SK-N-DZ (cell line): ENCODE data around the gene FGD4.
"Not testable (repeated sequence)": the region's sequence is repeated elsewhere in the genome, so short reads cannot be mapped to it uniquely, and the experiment has no call there.

Experiments
- DNase-seq: peaks from one replicate; pipeline ENCODE4 v3.0.0-alpha.2; 2015; ENCODE audit warnings: low spot score

FGD4 gene

DNA sequence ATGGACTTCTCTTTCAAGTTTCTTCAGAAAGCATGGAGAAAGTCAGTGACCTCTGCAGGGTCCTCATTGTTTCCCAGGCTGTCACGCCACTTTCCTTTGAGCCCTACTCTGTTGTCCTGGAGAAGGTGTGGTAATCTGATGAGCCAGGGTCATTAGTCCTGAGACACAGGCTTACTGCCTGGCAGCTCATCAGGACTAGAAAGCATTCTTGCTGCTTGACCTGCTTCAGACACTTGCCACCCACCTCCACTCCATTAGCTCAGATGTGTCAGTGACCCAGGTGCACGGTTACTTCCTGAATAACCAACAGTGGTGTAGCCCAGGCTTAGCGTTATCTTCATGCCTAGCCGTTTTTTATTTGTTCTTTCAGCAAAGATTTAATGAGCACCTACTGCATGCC lies 93.9 kb downstream of the FGD4 start:
- DNase-seq: no peak

DNA sequence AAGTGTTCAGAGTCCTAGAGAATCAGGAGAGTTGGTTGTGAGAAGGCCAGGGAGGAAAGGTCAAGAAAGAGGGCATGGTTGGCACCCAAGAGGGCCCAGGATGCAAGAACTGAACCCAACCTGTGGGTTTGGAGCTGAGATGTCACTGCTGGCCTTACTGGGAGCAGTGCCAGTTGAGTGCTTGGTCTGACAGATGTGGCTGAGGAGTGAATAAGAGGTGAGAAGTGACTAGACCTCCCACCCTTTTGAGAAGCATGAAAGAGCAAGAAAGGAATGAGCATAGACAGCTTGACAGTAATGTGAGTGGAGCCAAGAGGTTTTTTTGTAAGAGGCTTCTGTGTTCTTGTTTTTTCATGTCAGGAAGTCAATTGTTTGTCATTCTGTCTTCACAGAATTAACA lies 95.3 kb downstream of the FGD4 start:
- no peak for DNase-seq

DNA sequence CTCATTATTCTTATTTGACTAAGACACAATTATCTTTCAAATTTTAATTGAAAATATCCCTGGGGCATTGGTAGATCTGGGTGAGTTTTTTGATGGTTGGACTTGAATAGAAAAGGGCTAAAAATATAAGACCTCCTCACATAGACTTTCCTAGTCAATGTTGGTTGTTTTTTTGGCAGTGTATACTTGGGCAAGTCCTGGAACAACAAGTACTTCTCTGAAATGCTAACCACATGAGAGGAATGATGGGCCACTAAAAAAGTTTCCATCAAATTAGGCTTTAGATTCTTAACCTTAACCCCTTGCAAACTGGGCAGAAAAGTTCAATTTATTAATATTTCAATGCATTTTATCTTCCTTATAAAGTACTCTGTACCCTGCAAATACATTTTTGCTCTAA lies 97.6 kb downstream of the FGD4 start:
- no peak for DNase-seq

DNA sequence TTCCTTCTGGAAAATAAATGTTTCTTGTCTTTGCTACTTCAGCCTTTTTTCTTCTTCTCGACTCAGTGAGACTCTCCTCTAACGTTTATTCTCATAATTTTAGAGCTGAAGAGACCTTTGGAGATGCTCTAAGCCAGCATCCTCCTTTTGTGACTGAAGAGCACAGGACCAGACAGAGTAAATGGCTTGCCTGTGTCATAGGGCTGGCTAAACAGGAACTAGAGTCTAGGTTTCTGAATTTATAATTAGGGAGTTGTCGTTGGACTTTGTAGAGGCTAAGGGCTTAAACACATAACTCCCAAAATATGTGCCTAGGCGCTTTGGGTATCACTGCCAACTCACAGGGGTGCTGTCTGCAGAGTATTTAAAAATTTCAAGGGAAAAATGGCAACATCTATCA lies 98.5 kb downstream of the FGD4 start:
- DNase-seq: no peak

DNA sequence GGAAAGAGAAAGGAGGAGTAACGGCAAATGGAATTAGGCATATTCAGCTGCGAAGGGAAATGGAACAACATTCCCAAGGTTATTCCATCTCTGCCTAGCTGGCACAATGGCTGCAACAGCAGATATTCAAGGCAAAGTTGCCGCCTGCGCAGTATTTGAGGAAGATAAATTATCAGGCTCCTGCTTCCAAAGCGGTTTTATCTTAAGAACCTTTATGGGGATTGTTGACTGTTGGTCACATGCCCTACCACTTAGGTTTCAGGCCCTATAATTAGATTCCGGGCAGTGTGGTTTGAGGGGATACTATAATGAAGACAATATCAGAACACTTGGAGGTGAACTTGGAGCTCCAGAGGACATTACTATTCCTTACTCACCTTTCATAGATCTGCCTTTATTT lies 99.7 kb downstream of the FGD4 start:
- DNase-seq: no peak

DNA sequence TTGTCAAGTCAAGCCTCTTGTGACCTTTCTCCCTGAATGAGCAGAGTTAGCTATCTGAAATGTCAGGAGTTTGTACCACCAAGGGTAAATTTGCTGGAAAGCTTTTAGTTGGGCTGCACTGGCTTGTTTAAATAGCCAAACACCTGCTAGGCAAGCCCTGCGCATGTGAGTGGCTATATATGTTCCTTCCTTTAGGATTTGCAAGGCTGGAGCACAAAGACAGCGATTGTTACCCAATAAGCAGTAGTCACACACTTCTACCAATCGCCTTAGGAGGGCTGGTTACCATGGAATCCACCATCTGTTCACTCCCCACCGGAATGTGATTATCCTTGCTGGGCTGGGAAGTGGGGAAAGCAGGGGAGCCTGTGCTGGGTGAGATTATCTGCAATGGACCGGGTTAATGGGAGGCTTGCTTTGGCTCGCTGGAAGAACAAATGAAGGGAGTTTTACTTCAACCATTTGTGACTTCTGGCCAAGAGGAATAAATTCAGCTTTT lies 102.5 kb downstream of the FGD4 start:
- peak; percentile 97 for DNase-seq

DNA sequence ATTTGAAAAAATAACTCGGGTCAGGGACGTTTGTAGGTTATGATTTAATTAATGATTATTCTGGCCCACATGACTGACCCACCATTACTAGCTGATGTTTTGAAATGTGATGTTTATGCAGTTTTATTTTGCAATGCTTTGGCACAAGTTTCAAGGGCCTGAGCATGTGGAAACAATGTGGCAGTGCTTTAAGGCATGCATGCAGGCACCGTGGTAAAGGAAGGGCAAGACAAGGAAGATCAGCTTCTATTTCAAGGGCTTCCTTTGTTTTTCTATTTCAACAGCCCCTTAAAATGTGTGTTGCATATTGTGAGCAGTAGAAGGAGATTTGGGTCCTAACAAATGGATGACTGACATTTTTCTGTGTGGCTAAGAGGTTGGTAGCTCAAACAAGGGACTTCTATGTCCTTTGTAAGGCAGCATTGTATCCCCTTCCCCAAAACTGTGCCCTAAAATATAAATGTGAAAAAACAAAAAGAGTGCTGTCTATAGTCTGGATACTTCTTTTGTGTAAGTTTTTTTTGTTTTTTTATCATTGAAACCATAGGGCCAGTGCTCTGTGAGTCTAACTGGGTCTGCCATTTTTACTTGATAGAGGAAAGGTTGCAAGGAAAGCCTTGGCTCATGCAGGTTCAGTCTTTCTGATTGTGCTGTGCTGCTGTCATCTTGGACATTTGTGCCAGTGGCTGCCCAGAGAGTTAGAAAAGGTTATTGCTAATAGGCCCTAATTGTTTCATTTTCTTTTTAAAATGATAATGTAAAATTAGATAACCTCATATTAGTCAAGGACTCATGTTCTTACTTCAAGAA lies 103.5 kb downstream of the FGD4 start:
- DNase-seq: peak; percentile 35

DNA sequence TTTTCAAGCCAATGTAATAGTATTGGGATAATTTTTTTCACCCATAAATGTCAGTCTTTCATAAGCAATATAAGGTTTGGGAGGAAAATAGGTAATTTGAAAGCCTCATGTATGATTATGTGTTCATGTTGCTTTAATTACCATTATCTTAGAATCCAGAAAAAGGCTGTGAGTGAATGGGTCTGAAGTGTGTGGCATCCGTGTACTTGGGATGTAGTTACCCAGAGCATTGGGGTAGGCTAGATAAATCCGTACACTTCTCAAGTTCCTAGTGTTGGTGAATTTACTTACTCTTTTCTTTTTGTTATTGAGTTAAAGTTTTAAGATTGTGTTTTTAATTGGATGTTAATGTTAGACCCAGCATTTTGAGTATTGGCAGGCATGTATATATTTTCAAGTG lies 104.4 kb downstream of the FGD4 start:
- DNase-seq: no peak

DNA sequence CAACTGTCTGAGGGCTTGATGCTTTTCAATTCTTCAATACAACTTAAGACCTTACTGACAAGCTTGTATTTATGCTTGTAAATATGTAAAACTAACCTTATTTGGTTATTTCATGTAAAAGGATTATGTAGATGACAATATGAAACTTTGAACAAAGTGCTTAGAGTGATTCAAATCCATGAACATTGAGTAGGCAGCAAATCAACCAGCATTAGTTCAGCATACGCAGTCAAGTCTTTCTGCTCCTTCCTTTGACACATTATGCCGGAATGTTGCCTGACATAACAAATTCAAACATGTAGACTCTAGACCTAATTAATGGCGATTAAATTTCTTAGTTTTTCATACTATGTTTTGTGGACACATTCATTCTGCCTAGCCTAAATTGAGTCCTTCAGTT lies 105.2 kb downstream of the FGD4 start:
- no peak for DNase-seq

DNA sequence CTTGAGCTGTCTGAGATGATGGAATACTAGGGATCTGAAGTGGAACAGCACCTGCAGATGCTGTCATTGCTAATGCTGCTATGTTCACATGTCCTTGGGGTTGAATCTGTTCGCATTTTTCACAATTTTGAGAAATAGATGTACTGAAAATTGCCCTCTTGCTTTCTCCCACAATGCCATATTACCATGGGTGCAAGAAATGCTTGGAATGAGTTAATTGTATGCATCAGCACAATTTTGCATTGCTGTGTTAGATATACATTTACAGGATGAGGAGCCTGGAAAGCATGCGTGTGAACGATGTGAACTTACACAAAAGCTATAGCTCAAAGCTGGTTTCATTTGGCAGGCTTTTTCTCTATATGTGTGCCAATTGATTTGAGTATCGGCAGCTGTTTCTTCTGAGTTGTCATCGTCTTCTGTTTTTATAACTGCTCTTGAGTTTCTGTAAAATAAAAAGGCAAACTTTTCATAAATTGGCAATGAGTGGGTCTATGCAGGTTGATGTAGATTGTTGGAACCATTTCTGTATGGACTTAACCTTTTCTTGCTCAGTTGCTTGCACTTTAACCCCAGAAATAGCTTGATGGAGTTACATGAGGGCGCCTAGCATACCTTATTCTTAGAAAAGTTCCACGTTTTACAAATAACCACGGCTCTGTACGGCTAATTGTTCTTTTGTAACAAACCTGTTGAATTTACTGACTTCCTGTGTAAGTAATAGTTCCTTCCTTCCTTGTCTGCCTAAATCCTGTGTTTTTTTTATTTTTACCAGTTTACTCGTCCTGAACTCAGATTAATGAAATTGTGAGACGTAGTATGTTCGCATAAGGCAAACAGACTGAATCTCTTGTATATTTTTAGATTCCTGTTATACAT lies 105.9 kb downstream of the FGD4 start:
- no peak for DNase-seq

DNA sequence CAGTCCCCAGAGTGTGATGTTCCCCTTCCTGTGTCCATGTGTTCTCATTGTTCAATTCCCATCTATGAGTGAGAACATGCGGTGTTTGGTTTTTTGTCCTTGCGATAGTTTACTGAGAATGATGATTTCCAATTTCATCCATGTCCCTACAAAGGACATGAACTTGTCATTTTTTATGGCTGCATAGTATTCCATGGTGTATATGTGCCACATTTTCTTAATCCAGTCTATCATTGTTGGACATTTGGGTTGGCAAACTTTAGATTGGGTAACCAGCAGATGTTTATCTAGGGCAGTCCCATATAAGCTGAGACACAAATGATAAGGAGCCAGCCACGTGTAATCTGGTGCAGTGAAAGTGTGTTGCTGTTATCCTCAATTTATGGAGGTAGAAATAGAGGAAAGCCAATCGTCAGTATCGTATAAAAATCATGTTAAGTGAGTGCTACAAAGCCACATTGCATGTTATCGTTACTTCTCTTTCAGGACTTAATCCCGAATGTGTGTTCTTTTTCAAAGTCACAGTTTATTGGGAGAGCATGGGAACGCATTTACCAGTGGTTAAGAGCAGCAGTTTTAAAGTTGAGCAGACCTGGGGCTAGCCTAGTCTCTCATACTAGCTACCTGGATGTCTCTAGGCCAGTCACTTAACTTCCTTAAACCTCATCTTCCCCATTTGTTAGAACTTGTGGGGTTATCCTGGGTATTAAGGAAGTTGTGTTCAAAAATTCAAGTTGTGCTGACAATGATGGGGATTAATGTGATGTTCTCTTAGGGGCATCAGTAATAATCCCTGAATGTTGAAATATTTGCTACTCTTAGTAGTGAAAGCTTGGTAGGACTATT lies 108.0 kb downstream of the FGD4 start:
- DNase-seq: not testable (repeated sequence)

DNA sequence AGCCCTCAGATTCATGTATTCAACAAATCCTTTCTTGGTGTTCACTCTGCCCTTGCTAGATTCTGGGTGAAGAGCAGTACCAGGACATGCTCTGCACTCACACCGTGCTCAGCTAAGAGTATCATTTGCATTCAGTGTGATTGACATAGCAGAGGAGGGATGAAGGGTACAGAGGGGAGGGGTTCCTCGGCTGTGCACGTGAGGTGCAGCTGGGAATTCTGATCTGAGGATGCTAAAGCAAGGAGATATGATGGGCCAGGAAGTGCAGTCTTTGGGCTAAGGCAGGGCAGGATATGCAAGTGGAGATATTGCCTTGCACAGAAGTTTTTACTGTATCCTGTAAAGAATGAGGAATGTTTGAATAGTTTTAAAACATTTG lies 108.6 kb downstream of the FGD4 start:
- DNase-seq: no peak

DNA sequence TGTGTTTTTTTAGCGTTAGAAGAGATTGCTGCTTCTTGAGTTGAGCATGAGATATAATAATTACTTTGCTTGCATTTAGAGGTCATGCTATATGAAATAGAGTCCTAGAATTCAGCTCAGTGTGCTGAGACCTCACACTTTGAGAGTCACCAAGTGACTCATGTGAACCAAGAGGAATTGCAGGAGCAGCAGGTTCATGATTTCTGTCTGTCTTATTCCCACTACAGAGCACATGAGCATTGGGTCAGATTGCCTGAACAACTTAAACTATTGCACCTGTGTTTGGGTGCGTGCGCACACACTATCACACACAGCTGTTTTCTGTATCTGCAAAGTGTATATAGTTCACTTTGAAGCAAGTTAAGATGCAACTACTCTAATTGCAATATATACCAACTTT lies 109.3 kb downstream of the FGD4 start:
- DNase-seq: no peak

DNA sequence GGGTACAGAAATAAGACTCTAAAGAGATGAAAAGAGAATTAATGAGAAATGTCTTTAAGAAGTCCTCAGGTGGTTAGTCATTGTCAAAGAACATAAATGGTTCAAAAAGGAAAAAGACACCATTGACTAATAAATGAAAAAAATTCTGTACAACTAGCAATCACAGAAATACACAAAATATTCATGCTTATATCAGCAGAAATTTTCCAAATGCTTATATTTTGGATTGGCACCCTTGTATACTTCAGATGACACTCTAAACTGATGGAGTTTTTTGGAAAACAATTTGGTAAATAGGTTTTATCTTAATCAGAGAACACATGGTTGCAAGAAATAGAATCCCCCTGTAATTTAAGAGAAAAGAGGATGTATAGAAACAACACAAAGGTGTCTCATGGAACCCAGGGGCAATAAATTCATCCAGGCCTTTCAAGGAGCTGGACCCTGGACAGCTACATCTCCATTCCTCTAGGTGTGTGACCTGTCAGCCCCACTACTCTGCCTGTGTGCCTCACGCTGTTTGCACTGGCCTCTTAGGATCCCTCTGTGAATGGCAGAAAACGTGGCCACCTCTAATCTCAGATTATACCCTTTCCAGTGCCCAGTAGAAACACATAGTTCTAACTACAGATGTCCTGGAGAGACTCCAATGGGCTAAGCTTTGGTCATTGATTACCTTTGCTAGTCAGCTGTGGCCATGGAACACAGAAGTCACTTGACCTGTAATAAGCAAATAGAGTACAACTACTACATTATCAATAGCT lies 110.2 kb downstream of the FGD4 start:
- DNase-seq: no peak

DNA sequence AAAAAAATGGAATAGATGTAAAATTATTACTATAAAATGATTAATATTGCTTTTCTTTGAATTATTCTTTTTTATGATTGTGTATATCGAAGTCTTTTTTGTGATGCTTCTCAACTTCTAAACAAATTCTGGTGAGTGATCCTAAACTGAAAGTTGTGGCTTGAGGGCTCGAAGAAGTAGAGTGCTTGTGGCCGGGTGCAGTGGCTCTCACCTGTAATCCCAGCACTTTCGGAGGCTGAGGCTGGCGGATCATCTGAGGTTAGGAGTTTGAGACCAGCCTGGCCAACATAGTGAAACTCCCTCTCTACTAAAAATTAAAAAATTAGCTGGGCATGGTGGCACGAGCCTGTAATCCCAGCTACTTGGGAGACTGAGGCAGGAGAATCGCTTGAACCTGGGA lies 112.6 kb downstream of the FGD4 start:
- DNase-seq: not testable (repeated sequence)

DNA sequence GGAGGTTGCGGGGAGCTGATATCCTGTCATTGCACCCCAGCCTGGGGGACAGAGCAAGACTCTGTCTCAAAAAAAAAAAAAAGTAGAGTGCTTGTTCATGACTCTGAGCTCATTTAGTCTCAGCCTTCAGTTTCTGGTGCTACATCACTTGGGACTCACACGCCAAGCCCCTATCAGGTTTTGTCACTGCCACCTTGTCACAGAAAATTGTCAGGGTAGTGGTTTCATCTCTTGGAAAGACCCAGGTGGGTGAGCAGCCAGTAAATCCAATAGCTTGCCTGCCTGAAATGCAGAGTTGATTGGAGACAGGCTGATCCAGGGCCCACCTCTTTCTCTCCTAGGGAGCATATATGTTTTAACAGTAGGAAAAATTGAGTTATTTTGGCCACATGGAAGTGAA lies 113.0 kb downstream of the FGD4 start:
- no peak for DNase-seq

DNA sequence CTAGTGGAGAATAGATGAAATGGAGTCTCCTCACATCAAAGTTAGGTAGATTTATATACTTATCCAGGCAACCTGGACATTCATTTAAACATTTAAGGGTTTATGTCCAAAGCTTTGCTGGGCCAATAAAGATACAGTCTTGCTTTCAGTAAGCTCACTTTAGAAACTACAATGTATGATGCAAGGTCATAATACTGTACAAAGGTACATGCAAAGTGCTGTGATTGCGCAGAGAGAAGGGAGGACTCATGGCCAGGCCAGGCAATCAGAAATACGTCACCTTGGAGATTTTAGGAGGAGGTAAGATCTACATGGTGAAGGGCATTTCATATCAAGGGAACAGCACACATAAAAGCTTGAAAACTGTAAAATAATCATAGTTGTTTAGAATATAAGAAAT lies 113.6 kb downstream of the FGD4 start:
- DNase-seq: no peak

DNA sequence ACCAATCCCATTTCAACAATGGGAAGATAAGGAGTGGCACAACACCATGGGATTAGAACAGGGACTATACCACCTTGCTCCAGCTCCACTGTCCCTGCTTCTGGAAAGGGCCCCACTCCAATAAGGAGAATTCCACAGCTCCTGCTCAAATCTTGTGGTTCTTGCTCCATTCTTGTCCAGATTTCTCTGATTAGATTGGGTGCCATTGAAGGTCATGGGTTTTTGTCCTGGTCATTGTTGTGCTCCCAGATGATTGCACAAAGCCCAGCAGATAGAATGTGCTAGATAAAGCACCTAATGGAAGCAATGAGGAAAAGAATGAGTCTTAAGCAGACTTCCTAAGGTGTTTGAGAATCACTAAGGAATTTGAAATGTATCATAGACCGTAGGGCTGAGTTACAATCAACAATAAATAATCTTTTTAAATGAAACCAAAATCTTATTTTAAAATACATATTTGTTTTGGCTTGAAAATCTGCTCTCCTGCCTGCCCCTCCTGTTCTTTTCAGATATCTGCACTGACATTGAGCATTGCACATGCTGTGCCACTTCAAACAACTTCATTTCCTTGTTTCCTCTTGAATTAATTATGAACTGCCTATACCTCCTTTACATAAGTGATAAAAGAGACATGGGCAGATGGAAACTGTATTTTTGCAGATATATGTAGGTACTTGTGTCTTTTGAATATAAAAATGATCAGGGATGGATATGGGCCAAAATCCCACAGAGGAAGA lies 115.9 kb downstream of the FGD4 start:
- DNase-seq: no peak

DNA sequence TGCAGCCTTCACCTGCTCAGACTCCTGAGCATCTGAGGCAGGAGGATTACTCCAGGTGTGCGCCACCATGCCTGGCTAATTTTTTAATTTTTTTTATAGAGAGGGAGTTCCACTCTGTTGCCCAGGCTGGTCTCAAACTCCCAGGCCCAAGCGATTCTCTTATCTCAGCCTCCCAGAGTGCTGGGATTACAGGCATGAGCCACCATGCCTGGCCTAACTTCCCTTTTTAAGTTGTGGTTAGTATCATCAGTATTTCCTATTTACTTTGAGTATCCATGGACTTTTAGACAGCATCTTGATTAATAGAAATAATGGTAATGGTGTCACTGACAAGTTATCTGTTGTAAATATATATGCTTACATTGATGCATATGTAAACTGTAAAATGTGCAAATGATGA lies 116.9 kb downstream of the FGD4 start:
- no peak for DNase-seq

DNA sequence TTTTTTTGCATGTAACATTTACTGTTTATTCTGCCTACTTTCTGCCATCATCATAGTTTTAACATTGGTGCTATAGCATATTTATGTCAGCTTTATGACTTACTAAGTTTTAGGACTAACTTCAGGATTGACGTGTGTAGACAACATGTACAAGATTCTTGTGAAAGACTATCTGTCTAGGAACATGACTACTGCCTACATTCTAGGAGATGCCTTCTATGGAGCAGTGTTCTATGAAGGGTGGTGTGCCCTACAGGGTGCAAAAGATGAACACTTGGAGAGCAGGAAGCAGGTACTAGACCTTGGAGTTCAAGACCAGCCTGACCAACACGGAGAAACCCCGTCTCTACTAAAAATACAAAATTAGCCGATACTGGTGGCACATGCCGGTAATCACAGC lies 118.6 kb downstream of the FGD4 start:
- DNase-seq: no peak
